ENCODE data around the gene ZNF74.

ZNF74 gene

GRCh38 chr22:20446383-20446970 lies 52.5 kb downstream of the ZNF74 start:
- TF ChIP-seq SIN3A (IDR thresholded peaks at IDR 0.05; ENCODE audit: borderline replicate concordance, insufficient read depth, low read length) (no peak), FOXP2 (optimal IDR thresholded peaks at IDR 0.05; ENCODE audit: borderline replicate concordance, extremely low read depth, extremely low read length, insufficient read depth) (no peak), REST (IDR thresholded peaks at IDR 0.05; ENCODE audit: insufficient read depth in 1 of 2, low read depth in 2 of 2, low read length in 2 of 2) (no peak), TAF1 (IDR thresholded peaks at IDR 0.05; ENCODE audit: borderline replicate concordance, insufficient read depth, low read length) (no peak), POLR2AphosphoS5 (IDR thresholded peaks at IDR 0.05; ENCODE audit: low read depth, low read length) (no peak)

- no peak for TF ChIP-seq SIN3A (IDR thresholded peaks at IDR 0.05; ENCODE audit: borderline replicate concordance, insufficient read depth, low read length)
- no peak for TF ChIP-seq FOXP2 (optimal IDR thresholded peaks at IDR 0.05; ENCODE audit: borderline replicate concordance, extremely low read depth, extremely low read length, insufficient read depth)
- TF ChIP-seq POLR2AphosphoS5 (IDR thresholded peaks at IDR 0.05; ENCODE audit: low read depth, low read length), result no peak
- TF ChIP-seq REST (IDR thresholded peaks at IDR 0.05; ENCODE audit: insufficient read depth in 1 of 2, low read depth in 2 of 2, low read length in 2 of 2), result no peak
- TF ChIP-seq TAF1 (IDR thresholded peaks at IDR 0.05; ENCODE audit: borderline replicate concordance, insufficient read depth, low read length), result no peak
Measured at GRCh38 chr22:20448630-20449029, 54.7 kb downstream of the ZNF74 start.

- TF ChIP-seq REST (IDR thresholded peaks at IDR 0.05; ENCODE audit: insufficient read depth in 1 of 2, low read depth in 2 of 2, low read length in 2 of 2) (no peak), POLR2AphosphoS5 (IDR thresholded peaks at IDR 0.05; ENCODE audit: low read depth, low read length) (no peak), SIN3A (IDR thresholded peaks at IDR 0.05; ENCODE audit: borderline replicate concordance, insufficient read depth, low read length) (no peak), TAF1 (IDR thresholded peaks at IDR 0.05; ENCODE audit: borderline replicate concordance, insufficient read depth, low read length) (no peak), FOXP2 (optimal IDR thresholded peaks at IDR 0.05; ENCODE audit: borderline replicate concordance, extremely low read depth, extremely low read length, insufficient read depth) (no peak)
Measured at GRCh38 chr22:20449819-20450550, 56.0 kb downstream of the ZNF74 start.

GRCh38 chr22:20450551-20450906 lies 56.6 kb downstream of the ZNF74 start:
- TF ChIP-seq FOXP2 (optimal IDR thresholded peaks at IDR 0.05; ENCODE audit: borderline replicate concordance, extremely low read depth, extremely low read length, insufficient read depth), result no peak
- TF ChIP-seq TAF1 (IDR thresholded peaks at IDR 0.05; ENCODE audit: borderline replicate concordance, insufficient read depth, low read length), result no peak
- no peak for TF ChIP-seq REST (IDR thresholded peaks at IDR 0.05; ENCODE audit: insufficient read depth in 1 of 2, low read depth in 2 of 2, low read length in 2 of 2)
- TF ChIP-seq POLR2AphosphoS5 (IDR thresholded peaks at IDR 0.05; ENCODE audit: low read depth, low read length), result no peak
- TF ChIP-seq SIN3A (IDR thresholded peaks at IDR 0.05; ENCODE audit: borderline replicate concordance, insufficient read depth, low read length), result no peak

All from PFSK-1 (cell line).